Lung (tissue), 12 donors: ENCODE data around the gene PTPRE. TPM values are rescaled to one million over a fixed set of nuclear protein-coding genes. Genes with fewer than 3 reads are reported as not detected.

ENCODE experiments used
- ATAC-seq: fragments of 200-7000 bp; cut with Tn5 transposase; one replicate; pipeline ENCODE4 v1.9.1; 2020; ENCODE audit warnings: moderate number of reproducible peaks; ENCODE audit not compliant: insufficient read depth, low FRiP score
- DNase-seq, 3 donors: peaks; one replicate each; pipeline ENCODE4 v3.0.0-alpha.2; 2013 to 2017
- H3K27ac ChIP-seq, 2 donors: one replicate each; pipeline ENCODE4 v1.5.1; 2013; ENCODE audit warnings: mild to moderate bottlenecking in 2 of 2, moderate library complexity in 2 of 2, control low read depth in 1 of 2, inconsistent platforms in 1 of 2, low read depth in 1 of 2, low read length in 1 of 2
- H3K27me3 ChIP-seq, 3 donors: one replicate each; pipeline ENCODE4 v1.5.1; 2013; ENCODE audit warnings: low read length in 2 of 3; ENCODE audit not compliant: control insufficient read depth in 3 of 3, insufficient read depth in 3 of 3
- H3K36me3 ChIP-seq, 4 donors: one replicate each; pipeline ENCODE4 v1.5.1; 2013; ENCODE audit warnings: low read length in 4 of 4, mild to moderate bottlenecking in 1 of 4, moderate library complexity in 1 of 4; ENCODE audit not compliant: control insufficient read depth in 4 of 4, insufficient read depth in 4 of 4
- H3K4me1 ChIP-seq, 5 donors: one replicate each; pipeline ENCODE4 v1.5.1; 2013; ENCODE audit warnings: low read length in 5 of 5, mild to moderate bottlenecking in 2 of 5, moderate library complexity in 1 of 5; ENCODE audit not compliant: control insufficient read depth in 5 of 5, insufficient read depth in 5 of 5
- H3K4me3 ChIP-seq: one replicate; pipeline ENCODE4 v1.5.1; 2013; ENCODE audit warnings: mild to moderate bottlenecking, control low read depth, moderate library complexity
- H3K9ac ChIP-seq, 2 donors: one replicate each; pipeline ENCODE4 v1.5.1; 2013; ENCODE audit warnings: low read length in 2 of 2, control low read depth in 1 of 2; ENCODE audit not compliant: insufficient read depth in 1 of 2
- H3K9me3 ChIP-seq, 4 donors: one replicate each; pipeline ENCODE4 v1.5.1; 2013; ENCODE audit warnings: low read length in 3 of 4, mild to moderate bottlenecking in 1 of 4, moderate library complexity in 1 of 4; ENCODE audit not compliant: control insufficient read depth in 4 of 4, insufficient read depth in 3 of 4
- WGBS, 2 donors: extraction: QIAGEN DNeasy Blood & Tissue Kit; methylation state at CpG; one replicate each; pipeline ENCODE4 v1.1.7; 2013; 5-methylcytosine and 5-hydroxymethylcytosine counted together
- polyA plus RNA-seq, 2 donors: library from polyadenylated mRNA; stranded (reverse); fragments of 200-250 nt; gene quantifications; one replicate each; pipeline ENCODE4 v1.2.1, GENCODE V29; 2013
- total RNA-seq, 2 donors: library from RNA; depleted of rRNA in 1 of 2; stranded (reverse); fragments of >200 nt in 1 of 2; gene quantifications; one replicate each; pipeline ENCODE4 v1.2.1, GENCODE V29; 2014 to 2021
- TF ChIP-seq, protein P1 (sequence below): IDR thresholded peaks from 2 replicates; pipeline ENCODE4 v1.5.1; 2012; ENCODE audit warnings: mild to moderate bottlenecking; ENCODE audit errors: control extremely low read depth, extremely low read depth
- donor health status: control.
- donor health status: control.
- donor health status: Bipolar disorder and iron deficiency.
- donor health status: healthy.
- donor health status: DM: yes; HTN: yes; CAD: no.

Gene PTPRE
- total and polyA plus RNA-seq, 4 donors: 15.5 to 68.7 (median 36.5) TPM

DNA sequence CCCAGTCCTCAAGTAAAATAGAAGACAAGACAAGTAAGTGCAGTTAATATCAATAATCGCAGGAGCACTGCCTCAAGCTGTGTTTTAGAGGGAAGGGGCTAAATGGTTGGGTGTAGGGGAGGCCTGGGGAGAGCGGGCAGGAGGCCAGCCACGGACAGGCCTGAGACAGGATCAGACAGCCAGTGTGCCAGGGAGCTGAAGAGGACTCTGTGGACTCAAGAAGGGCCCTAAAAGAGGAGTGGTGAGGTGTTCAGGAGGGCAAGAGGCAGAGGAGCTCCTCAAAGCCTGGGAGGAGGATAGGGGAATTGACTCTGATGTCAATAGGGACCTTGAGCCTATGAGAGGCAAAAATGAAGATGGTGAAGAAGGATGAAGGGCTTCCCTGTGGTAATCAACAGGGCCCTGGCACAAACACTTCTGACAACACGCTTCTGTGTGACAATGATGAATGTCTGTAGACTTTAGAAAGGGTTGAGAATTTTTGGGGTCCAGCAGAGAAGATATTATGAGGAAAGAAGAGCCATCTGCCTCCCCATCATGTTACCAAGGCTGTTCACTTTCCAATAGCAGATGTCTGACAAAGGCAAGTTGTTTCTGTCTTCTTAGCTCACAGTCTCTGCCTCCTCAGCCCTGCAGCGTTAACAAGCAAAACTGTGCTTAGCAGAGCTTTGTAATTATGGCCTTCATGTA, 2.4 kb upstream of the PTPRE start:
- peaks cover 0 to 4% (median 0%) of the 10 kb centered on the region in 3 donors for H3K27me3 ChIP-seq
- no peaks in the 10 kb centered on the region for H3K36me3 ChIP-seq
- no peaks in the 10 kb centered on the region for H3K9me3 ChIP-seq
- no peak overlapping the region for H3K9ac ChIP-seq
- ATAC-seq (no peak), DNase-seq (no peak)
- H3K4me1 ChIP-seq: peaks cover 0 to 11% (median 0%) of the 10 kb centered on the region in 5 donors
- TF ChIP-seq, protein P1, sequence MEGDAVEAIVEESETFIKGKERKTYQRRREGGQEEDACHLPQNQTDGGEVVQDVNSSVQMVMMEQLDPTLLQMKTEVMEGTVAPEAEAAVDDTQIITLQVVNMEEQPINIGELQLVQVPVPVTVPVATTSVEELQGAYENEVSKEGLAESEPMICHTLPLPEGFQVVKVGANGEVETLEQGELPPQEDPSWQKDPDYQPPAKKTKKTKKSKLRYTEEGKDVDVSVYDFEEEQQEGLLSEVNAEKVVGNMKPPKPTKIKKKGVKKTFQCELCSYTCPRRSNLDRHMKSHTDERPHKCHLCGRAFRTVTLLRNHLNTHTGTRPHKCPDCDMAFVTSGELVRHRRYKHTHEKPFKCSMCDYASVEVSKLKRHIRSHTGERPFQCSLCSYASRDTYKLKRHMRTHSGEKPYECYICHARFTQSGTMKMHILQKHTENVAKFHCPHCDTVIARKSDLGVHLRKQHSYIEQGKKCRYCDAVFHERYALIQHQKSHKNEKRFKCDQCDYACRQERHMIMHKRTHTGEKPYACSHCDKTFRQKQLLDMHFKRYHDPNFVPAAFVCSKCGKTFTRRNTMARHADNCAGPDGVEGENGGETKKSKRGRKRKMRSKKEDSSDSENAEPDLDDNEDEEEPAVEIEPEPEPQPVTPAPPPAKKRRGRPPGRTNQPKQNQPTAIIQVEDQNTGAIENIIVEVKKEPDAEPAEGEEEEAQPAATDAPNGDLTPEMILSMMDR: no peak
- no peak overlapping the region for H3K27ac ChIP-seq
- no peak overlapping the region for H3K4me3 ChIP-seq
- 90 to 94% methylated on average over 5 of the region's 5 CpGs for WGBS, 2 donors

DNA sequence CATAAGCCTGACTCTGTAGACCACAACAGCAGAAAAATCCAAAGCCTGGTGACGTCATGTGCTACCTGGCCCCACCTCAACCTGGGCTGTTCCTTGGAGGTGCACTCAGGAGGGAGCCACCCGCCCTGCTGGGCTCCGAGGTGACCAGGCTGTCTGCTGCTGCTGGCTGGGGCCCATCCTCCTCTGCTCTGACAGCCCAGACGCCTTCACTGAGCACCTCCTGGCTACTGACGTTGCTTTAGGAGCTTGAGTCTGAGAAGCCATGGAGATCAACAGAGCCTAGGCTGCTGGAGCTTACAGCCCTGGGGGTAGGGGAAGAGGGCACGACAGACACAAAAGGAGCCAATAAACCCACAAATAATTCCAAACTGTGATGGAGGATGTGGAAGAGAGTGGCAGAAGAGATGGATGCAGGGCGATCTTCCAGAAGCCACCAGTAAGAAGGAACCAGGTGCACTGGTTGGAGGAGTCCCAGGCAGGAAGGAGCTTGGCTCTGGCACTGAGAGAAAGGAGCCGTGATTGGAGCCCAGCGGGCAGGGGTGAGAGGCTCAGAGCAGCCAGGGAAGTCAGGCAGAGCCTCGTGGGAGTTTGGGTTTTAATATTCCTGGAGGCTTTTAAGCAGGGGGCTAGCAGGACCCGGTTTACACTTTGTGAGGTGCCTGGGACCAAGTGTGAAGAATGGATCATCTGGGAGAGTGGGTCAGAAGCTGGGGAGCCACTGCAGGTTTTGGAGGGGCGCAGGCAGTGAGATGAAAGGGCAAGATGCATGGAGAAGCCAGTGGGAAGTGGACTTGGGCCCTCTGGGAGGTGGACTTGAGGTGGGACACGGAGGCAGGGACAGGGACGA, 1.7 kb upstream of the PTPRE start:
- Histone ChIP-seq H3K9ac (no peak overlapping the region), H3K9me3 (no peaks in the 10 kb centered on the region), H3K36me3 (no peaks in the 10 kb centered on the region), H3K4me1 (peaks cover 0 to 14% (median 0%) of the 10 kb centered on the region in 5 donors), H3K27ac (no peak overlapping the region), H3K27me3 (peaks cover 0 to 4% (median 0%) of the 10 kb centered on the region in 3 donors), H3K4me3 (no peak overlapping the region)
- DNase-seq (no peak), ATAC-seq (no peak)
- WGBS, 2 donors: 86 to 93% methylated on average over 14 of the region's 14 CpGs
- TF ChIP-seq, protein P1: no peak

DNA sequence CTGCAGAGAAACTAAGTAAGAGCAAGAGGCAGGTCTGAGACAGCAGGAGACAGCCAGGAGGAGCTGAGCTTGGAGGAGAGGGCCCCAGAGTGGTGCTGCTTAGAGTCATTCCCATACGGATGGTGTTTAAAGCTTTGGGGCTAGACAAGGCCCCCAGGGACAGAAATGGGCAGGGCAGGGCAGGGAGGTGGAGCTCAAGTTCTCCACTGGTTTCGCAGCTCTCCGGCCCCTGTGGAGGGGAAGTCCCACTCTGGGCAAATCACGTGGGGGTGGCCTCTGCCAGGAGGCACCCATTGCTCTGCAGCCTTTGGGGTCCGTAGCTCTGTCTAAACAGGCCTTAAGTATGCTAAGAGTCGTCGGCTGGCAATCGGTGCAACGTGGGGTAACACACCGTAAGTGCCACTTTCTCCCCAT, 1.0 kb upstream of the PTPRE start:
- Histone ChIP-seq H3K27ac (no peak overlapping the region), H3K9me3 (no peaks in the 10 kb centered on the region), H3K36me3 (no peaks in the 10 kb centered on the region), H3K9ac (no peak overlapping the region), H3K27me3 (peaks cover 0 to 4% (median 0%) of the 10 kb centered on the region in 3 donors), H3K4me3 (no peak overlapping the region), H3K4me1 (peaks cover 0 to 14% (median 0%) of the 10 kb centered on the region in 5 donors)
- DNase-seq (no peak), ATAC-seq (no peak)
- TF ChIP-seq, protein P1: no peak
- 81 to 84% methylated on average over 10 of the region's 10 CpGs for WGBS, 2 donors
